GM12872 (cell line): ENCODE measurements around the gene MRPS10.

ENCODE experiments used
- CTCF ChIP-seq: IDR thresholded peaks from 3 replicates; pipeline ENCODE4 v1.5.1; 2011; ENCODE audit warnings: low read depth, mild to moderate bottlenecking, low read length, moderate library complexity; ENCODE audit not compliant: insufficient read depth

Gene MRPS10

DNA sequence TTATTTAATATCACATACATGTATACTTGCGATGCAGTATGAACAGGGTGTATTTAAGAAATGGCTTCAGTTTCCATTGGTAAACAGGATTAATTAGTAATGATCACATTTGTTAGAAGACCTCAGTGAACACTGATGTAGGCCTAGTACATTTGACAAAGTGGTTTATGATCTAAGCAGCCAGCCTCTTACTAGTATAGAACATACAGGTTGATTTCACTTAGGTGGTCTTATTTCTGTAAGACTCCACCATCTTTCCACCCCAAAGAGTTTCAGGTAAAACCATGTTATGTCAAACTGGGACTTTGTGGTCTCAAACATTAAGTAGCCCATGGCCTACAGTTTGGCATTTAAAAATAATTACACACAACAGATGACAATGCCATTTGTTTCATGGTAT, 20.2 kb upstream of the MRPS10 start:
- no peak for TF ChIP-seq CTCF

DNA sequence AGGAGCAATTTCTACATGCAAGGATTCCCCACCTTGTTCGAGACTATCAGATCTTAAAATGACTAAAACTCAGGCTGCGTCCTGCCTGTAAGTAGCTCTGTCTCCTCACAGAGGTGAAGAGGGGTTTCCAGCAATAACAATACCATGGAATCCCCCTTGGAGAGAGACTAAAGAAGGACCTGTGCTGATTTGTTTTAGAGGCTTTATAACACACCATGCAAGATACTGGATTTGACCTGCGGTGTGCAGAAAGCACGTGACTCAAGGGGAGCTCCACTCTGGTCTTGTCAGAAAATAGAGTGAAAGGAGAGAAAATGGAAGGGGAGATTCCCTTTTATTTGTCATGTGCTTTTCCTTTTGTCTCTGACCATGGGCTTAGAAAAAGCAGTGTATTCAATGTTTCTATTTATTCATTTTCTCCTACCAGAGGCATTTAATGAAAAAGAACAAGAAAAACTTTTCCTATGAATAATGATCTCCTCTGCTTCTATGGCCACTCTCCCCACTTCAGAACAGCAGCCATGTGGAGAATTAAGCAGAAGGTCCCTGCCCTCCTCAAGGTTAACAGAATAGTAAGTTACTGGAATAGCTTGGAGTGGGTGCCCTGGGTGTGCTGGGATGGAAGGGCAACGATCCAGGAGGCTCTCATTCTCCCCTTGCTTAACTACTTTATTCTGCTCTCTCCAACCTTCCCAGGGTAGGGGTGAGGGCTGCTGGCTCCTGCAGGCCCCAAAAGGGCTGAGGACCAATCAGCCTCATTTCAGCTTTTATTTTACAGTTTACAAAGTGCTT, 19.2 kb upstream of the MRPS10 start:
- no peak for TF ChIP-seq CTCF

GRCh38 chr6:42236030-42236429, 18.4 kb upstream of the MRPS10 start:
- no peak for TF ChIP-seq CTCF

- no peak for TF ChIP-seq CTCF
These were observed 14.4 kb upstream of the MRPS10 start for GRCh38 chr6:42232035-42232434.

GRCh38 chr6:42230345-42231321, 13.0 kb upstream of the MRPS10 start:
- peak; percentile 62; the same call in 2 of the 3 replicates for TF ChIP-seq CTCF

- no peak for TF ChIP-seq CTCF
These were observed 12.0 kb upstream of the MRPS10 start for GRCh38 chr6:42229506-42230119.

- TF ChIP-seq CTCF = no peak
These were observed 10.6 kb upstream of the MRPS10 start for GRCh38 chr6:42228305-42228704.
